Prostate gland (tissue), 2 donors: ENCODE results near the gene ZNF740. TPM values are rescaled to one million over a fixed set of nuclear protein-coding genes. Genes with fewer than 3 reads are reported as not detected.

ENCODE experiments used
- DNase-seq: peaks from one replicate; pipeline ENCODE4 v3.0.0-alpha.2; 2019; ENCODE audit warnings: low spot score
- H3K27ac ChIP-seq, 2 donors: fragments of 200-600 bp; sonication (generic); 2 replicates each; pipeline ENCODE4 v1.5.1; 2017 to 2019
- H3K27me3 ChIP-seq: fragments of 200-600 bp; sonication (generic); replicated peaks from 2 replicates; pipeline ENCODE4 v1.5.1; 2019; ENCODE audit not compliant: insufficient read depth
- H3K36me3 ChIP-seq, 2 donors: fragments of 200-600 bp; sonication (generic); 1 replicate in 1 of 2; 2 replicates in 1 of 2; pipeline versions ENCODE4 v1.5.1 to v1.8.1; 2017 to 2019
- H3K4me1 ChIP-seq: fragments of 200-600 bp; sonication (generic); replicated peaks from 2 replicates; pipeline ENCODE4 v1.5.1; 2019
- H3K4me3 ChIP-seq, 2 donors: fragments of 200-600 bp; sonication (generic); 2 replicates each; pipeline ENCODE4 v1.5.1; 2017 to 2019
- H3K9me3 ChIP-seq: fragments of 200-600 bp; sonication (generic); 2 replicates; pipeline ENCODE4 v1.5.1; 2017
- POLR2A ChIP-seq: fragments of 450-650 bp; IDR thresholded peaks from one replicate; pipeline ENCODE4 v1.6.1; 2016; ENCODE audit warnings: antibody characterized with exemption, mild to moderate bottlenecking
- POLR2AphosphoS5 ChIP-seq: sonication (generic); formaldehyde crosslinking; IDR thresholded peaks from one replicate; pipeline ENCODE4 v1.6.1; 2017; ENCODE audit warnings: antibody characterized with exemption
- WGBS: methylation state at CpG from one replicate; pipeline ENCODE4 v1.1.5; 2018; 5-methylcytosine and 5-hydroxymethylcytosine counted together
- intact Hi-C: fragments of 100-400 bp; cut with DNase I; formaldehyde crosslinking; loops from one replicate; pipeline ENCODE4 v1.14.2; 2022
- total RNA-seq, 2 donors: library from RNA; depleted of rRNA; stranded (reverse); fragments of >200 nt; gene quantifications; one replicate each; pipeline ENCODE4 v1.1.0, GENCODE V29; 2016
- TF ChIP-seq, protein P1 (sequence below), 4 experiments: fragments of 200-600 bp in 2 of 4; fragments of 450-650 bp in 2 of 4; sonication (generic) in 2 of 4; IDR thresholded peaks; 1 replicate in 3 of 4; 2 replicates in 1 of 4; pipeline ENCODE4 v1.5.1; 2016 to 2019; ENCODE audit warnings: antibody characterized with exemption in 4 of 4, mild to moderate bottlenecking in 2 of 4, moderate library complexity in 2 of 4

ZNF740 gene
- total RNA-seq, 2 donors from 2014 or later: 17.0 to 19.1 TPM

DNA sequence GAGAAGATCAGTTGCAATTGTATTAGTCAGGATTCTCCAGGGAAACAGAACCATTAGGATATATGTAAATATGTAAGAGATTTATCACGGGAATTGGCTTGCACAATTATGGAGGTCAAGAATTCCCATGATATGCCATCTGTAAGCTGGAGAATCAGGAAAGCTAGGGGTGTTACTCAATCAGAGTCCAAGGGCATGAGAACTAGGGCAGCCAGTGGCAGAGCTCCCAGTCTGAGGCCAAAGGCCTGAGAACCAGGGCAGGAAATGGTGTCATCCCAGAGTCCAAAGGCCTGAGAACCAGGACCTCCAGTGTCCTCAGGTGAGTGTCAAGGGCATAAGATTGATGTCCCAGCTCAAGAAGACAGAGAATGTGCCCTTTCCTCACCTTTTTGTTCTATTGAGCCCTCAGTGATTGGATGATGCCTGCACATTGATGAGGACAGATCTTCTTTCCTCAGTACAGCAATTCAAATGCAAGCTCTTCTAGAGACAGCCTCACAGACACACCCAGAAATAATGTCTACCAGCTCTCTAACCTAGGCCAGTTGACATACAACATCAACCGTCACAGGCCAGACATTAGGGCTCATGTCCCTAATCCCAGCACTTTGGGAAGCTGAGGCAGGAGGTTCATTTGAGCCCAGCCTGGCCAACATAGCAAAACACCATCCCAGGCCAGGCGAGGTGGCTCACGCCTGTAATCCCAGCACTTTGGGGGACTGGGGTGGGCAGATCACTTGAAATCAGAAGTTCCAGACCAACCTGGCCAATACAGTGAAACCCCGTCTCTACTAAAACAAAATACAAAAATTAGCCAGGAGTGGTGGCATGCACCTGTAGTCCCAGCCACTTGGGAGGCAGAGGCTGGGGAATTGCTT, 34.9 kb upstream of the ZNF740 start:
- no peaks in the 10 kb centered on the region for H3K9me3 ChIP-seq
- no peak overlapping the region for H3K4me3 ChIP-seq
- 93% methylated on average over 5 of the region's 5 CpGs for WGBS
- no peaks in the 10 kb centered on the region for H3K27me3 ChIP-seq
- no peak overlapping the region for H3K27ac ChIP-seq
- no peak for DNase-seq
- no peaks in the 10 kb centered on the region for H3K36me3 ChIP-seq
- intact Hi-C loops: no loop called here
- TF ChIP-seq POLR2A (no peak), POLR2AphosphoS5 (no peak)
- TF ChIP-seq, protein P1, sequence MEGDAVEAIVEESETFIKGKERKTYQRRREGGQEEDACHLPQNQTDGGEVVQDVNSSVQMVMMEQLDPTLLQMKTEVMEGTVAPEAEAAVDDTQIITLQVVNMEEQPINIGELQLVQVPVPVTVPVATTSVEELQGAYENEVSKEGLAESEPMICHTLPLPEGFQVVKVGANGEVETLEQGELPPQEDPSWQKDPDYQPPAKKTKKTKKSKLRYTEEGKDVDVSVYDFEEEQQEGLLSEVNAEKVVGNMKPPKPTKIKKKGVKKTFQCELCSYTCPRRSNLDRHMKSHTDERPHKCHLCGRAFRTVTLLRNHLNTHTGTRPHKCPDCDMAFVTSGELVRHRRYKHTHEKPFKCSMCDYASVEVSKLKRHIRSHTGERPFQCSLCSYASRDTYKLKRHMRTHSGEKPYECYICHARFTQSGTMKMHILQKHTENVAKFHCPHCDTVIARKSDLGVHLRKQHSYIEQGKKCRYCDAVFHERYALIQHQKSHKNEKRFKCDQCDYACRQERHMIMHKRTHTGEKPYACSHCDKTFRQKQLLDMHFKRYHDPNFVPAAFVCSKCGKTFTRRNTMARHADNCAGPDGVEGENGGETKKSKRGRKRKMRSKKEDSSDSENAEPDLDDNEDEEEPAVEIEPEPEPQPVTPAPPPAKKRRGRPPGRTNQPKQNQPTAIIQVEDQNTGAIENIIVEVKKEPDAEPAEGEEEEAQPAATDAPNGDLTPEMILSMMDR (IDR thresholded peaks at IDR 0.05): no peak
- no peaks in the 10 kb centered on the region for H3K4me1 ChIP-seq

DNA sequence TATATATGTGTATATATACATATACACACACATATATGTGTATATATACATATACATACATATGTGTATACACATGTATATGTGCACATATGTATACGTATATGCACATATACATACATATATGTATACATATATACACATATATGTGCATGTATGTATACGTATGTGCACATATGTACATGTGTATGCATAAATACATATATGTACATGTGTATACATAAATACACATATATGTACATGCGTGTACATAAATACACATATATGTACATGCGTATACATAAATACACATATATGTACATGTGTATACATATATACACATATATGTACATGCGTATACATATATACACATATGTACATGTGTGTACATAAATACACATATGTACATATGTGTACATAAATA, 33.3 kb upstream of the ZNF740 start:
- intact Hi-C loops: no loop called here

DNA sequence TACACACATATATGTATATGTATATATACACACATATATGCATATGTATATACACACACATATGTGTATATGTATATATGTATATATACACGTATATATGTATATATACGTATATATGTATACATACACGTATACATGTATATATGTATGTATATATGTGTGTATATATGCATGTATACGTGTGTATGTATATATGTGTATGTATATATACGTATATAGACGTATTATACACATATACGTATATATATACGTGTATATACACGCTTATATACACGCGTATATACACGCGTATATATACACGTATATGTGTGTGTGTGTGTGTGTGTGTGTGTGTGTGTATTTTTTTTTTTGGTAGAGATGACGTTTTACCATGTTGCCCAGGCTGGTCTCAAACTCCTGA, 32.9 kb upstream of the ZNF740 start:
- H3K4me1 ChIP-seq: no peaks in the 10 kb centered on the region
- H3K36me3 ChIP-seq: no peaks in the 10 kb centered on the region
- no peak for DNase-seq
- TF ChIP-seq, protein P1 (IDR thresholded peaks at IDR 0.05): no peak
- TF ChIP-seq POLR2AphosphoS5: no peak
- no peak for TF ChIP-seq POLR2A
- H3K4me3 ChIP-seq: no peak overlapping the region
- intact Hi-C loops: no loop called here
- no peaks in the 10 kb centered on the region for H3K27me3 ChIP-seq
- H3K27ac ChIP-seq: no peak overlapping the region
- whole genome bisulfite sequencing: 84% methylated on average over 15 of the region's 15 CpGs
- H3K9me3 ChIP-seq: no peaks in the 10 kb centered on the region

More for the DNA sequence above, 33.3 kb upstream of the ZNF740 start:
- H3K36me3 ChIP-seq: no peaks in the 10 kb centered on the region
- H3K27me3 ChIP-seq: no peaks in the 10 kb centered on the region
- no peak overlapping the region for H3K4me3 ChIP-seq
- DNase-seq: no peak
- no peaks in the 10 kb centered on the region for H3K4me1 ChIP-seq
- 89% methylated on average over 5 of the region's 5 CpGs for WGBS
- no peaks in the 10 kb centered on the region for H3K9me3 ChIP-seq
- H3K27ac ChIP-seq: no peak overlapping the region
- TF ChIP-seq POLR2AphosphoS5 (no peak), POLR2A (no peak)
- TF ChIP-seq, protein P1 (IDR thresholded peaks at IDR 0.05): no peak

DNA sequence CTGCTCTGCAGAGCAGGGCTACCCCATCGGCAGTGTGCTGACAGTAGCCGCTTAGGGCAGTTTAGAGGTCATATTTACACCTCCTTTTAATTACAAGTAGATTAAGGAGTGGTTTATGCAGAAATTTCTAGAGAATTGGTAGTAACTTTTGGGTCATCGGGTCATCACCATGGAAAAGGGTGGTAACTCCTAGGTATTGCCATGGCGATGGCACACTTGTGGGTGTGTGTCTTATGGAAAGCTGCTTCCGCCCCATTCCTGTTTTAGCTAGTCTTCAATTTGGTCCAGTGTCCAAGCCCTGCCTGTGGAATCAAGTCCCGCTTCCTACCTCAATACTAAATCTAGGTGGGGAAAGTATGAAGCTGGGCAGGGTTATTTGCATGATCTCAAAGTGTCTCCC, 29.5 kb upstream of the ZNF740 start:
- no peak for DNase-seq
- H3K4me3 ChIP-seq: no peak overlapping the region
- H3K27me3 ChIP-seq: no peaks in the 10 kb centered on the region
- H3K36me3 ChIP-seq: no peaks in the 10 kb centered on the region
- H3K4me1 ChIP-seq: no peaks in the 10 kb centered on the region
- H3K9me3 ChIP-seq: no peaks in the 10 kb centered on the region
- no peak for TF ChIP-seq POLR2A
- TF ChIP-seq, protein P1 (IDR thresholded peaks at IDR 0.05): no peak
- no peak for TF ChIP-seq POLR2AphosphoS5
- H3K27ac ChIP-seq: no peak overlapping the region
- 90% methylated on average over 6 of the region's 6 CpGs for WGBS
- intact Hi-C loops: loop anchor here (5.0 kb wide), 1 partner anchor 44 kb away; no protein-coding TSS in a partner anchor

DNA sequence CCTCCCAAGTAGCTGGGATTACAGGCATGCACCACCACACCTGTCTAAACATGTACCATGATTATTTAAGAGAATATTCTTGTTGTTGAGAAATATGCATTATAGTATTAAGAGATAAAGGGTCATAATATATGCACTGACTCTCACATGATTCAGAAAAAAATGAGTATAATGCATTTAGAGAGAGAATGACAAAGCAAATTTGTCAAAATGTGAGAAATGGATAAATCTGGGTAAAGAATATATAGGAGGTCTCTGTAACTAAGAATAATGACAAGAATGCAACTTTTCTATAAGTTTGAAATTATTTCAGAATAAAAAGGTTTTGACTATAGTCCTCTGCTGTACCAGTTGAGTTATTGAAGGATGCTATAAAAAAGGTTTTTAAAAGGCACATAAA, 28.1 kb upstream of the ZNF740 start:
- no peaks in the 10 kb centered on the region for H3K4me1 ChIP-seq
- TF ChIP-seq, protein P1 (IDR thresholded peaks at IDR 0.05): no peak
- TF ChIP-seq POLR2A (no peak), POLR2AphosphoS5 (no peak)
- DNase-seq: no peak
- H3K27ac ChIP-seq: no peak overlapping the region
- H3K4me3 ChIP-seq: no peak overlapping the region
- H3K9me3 ChIP-seq: no peaks in the 10 kb centered on the region
- no peaks in the 10 kb centered on the region for H3K36me3 ChIP-seq
- no peaks in the 10 kb centered on the region for H3K27me3 ChIP-seq
- intact Hi-C loops: loop anchor here (5.0 kb wide), 1 partner anchor 45 kb away; no protein-coding TSS in a partner anchor
